ENCODE results near the gene RNASE13.

GRCh38 chr14:21047378-21047781 lies 12.8 kb upstream of the RNASE13 start:
- TF ChIP-seq CTCF (IDR thresholded peaks at IDR 0.05) (no peak), POLR2A (IDR thresholded peaks at IDR 0.05) (no peak)
